ENCODE results near the gene SSTR5.

DNA sequence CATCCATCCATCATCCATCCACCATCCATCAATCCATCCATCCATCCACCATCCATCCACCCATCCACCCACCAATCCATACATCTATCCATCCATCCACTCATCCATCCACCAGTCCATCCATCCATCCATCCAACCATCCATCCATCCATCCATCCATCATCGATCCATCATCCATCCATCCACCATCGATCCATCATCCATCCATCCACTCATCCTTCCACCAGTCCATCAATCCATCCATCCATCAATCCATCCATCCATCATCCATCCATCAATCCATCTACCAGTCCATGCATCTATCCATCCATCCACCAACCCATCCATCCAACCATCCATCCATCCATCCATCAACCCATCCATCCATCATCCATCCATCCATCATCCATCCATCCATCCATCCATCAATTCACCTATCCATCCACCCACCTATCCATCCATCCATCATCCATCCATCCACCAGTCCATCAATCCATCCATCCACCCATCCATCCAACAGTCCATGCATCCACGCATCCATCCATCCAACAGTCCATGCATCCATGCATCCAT lies 39.3 kb upstream of the SSTR5 start:
- TF ChIP-seq, protein P1, sequence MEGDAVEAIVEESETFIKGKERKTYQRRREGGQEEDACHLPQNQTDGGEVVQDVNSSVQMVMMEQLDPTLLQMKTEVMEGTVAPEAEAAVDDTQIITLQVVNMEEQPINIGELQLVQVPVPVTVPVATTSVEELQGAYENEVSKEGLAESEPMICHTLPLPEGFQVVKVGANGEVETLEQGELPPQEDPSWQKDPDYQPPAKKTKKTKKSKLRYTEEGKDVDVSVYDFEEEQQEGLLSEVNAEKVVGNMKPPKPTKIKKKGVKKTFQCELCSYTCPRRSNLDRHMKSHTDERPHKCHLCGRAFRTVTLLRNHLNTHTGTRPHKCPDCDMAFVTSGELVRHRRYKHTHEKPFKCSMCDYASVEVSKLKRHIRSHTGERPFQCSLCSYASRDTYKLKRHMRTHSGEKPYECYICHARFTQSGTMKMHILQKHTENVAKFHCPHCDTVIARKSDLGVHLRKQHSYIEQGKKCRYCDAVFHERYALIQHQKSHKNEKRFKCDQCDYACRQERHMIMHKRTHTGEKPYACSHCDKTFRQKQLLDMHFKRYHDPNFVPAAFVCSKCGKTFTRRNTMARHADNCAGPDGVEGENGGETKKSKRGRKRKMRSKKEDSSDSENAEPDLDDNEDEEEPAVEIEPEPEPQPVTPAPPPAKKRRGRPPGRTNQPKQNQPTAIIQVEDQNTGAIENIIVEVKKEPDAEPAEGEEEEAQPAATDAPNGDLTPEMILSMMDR (IDR thresholded peaks at IDR 0.05), result no peak
- no peak for TF ChIP-seq POLR2A (IDR thresholded peaks at IDR 0.05)
